ENCODE results near the gene SBF2.

- TF ChIP-seq TAF1 (IDR thresholded peaks at IDR 0.05; ENCODE audit: borderline replicate concordance, insufficient read depth, low read length) (no peak), SIN3A (IDR thresholded peaks at IDR 0.05; ENCODE audit: borderline replicate concordance, insufficient read depth, low read length) (no peak)
- TF ChIP-seq, protein P1, sequence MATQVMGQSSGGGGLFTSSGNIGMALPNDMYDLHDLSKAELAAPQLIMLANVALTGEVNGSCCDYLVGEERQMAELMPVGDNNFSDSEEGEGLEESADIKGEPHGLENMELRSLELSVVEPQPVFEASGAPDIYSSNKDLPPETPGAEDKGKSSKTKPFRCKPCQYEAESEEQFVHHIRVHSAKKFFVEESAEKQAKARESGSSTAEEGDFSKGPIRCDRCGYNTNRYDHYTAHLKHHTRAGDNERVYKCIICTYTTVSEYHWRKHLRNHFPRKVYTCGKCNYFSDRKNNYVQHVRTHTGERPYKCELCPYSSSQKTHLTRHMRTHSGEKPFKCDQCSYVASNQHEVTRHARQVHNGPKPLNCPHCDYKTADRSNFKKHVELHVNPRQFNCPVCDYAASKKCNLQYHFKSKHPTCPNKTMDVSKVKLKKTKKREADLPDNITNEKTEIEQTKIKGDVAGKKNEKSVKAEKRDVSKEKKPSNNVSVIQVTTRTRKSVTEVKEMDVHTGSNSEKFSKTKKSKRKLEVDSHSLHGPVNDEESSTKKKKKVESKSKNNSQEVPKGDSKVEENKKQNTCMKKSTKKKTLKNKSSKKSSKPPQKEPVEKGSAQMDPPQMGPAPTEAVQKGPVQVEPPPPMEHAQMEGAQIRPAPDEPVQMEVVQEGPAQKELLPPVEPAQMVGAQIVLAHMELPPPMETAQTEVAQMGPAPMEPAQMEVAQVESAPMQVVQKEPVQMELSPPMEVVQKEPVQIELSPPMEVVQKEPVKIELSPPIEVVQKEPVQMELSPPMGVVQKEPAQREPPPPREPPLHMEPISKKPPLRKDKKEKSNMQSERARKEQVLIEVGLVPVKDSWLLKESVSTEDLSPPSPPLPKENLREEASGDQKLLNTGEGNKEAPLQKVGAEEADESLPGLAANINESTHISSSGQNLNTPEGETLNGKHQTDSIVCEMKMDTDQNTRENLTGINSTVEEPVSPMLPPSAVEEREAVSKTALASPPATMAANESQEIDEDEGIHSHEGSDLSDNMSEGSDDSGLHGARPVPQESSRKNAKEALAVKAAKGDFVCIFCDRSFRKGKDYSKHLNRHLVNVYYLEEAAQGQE (IDR thresholded peaks at IDR 0.05; ENCODE audit: insufficient read depth in 1 of 2, low read depth in 2 of 2, low read length in 2 of 2): no peak
Measured at GRCh38 chr11:10289765-10290380, 4.1 kb downstream of the SBF2 start.

Measured in PFSK-1 (cell line).